ENCODE results near the gene BRINP3. TPM values are rescaled to one million over a fixed set of nuclear protein-coding genes. Genes with fewer than 3 reads are reported as not detected.

BRINP3 gene
- total and polyA plus RNA-seq, 2 of the 13 experiments (the other 11 are each of a cell fraction or from before 2014, with no cell fraction given): not detected

- H2AFZ ChIP-seq (ENCODE audit: low read length): no peak overlapping the region
- in situ Hi-C loops (cut with HindIII; ENCODE audit: extremely low pct_ligation_motif_present, low pct_unique_long_range_greater_than_20kb): no loop called here
- H3K4me3 ChIP-seq (replicated peaks in 1 of 3; ENCODE audit: insufficient read depth in 1 of 3, low read depth in 2 of 3, low read length in 3 of 3): no peak overlapping the region
- H3K79me2 ChIP-seq (ENCODE audit: insufficient read depth, low read length): no peaks in the 10 kb centered on the region
- ATAC-seq (no peak), FAIRE-seq (no peak), DNase-seq (ENCODE audit: low spot score) (no peak)
- H3K27me3 ChIP-seq (ENCODE audit: control insufficient read depth in 1 of 2, insufficient read depth in 2 of 2, low read length in 2 of 2): no peaks in the 10 kb centered on the region
- TF ChIP-seq SIN3B (IDR thresholded peaks at IDR 0.05; ENCODE audit: low read length) (no peak), FOXC1 (CRISPR knock-in tag; IDR thresholded peaks at IDR 0.05; ENCODE audit: borderline replicate concordance) (no peak), ZSCAN21 (CRISPR knock-in tag; IDR thresholded peaks at IDR 0.05; ENCODE audit: borderline replicate concordance) (no peak)
- ChIA-PET POLR2A (no interaction called here), CTCF (ENCODE audit: low intra/inter-chr PET ratio, low total read pairs) (no interaction called here)
- intact Hi-C loops (cut with micrococcal nuclease; ENCODE audit: unreplicated experiment): no loop called here
- H3K27ac ChIP-seq (ENCODE audit: extremely low read length, insufficient read depth, low read length): no peak overlapping the region
- no peak overlapping the region for H3K4me2 ChIP-seq (ENCODE audit: low read depth, low read length)
- no peaks in the 10 kb centered on the region for H3K36me3 ChIP-seq (replicated peaks in 1 of 2; ENCODE audit: control insufficient read depth in 1 of 2, insufficient read depth in 2 of 2, low read length in 2 of 2)
- BruUV-seq (replicated peaks): no TSS peak
- no peaks in the 10 kb centered on the region for H4K20me1 ChIP-seq (ENCODE audit: insufficient read depth, low read length)
- H3K4me1 ChIP-seq (ENCODE audit: insufficient read depth, low read length): no peaks in the 10 kb centered on the region
- no peaks in the 10 kb centered on the region for H3K9me3 ChIP-seq (ENCODE audit: low read length)
- no peak overlapping the region for H3K9ac ChIP-seq (ENCODE audit: insufficient read depth, low read depth, low read length)
These were observed 234.6 kb downstream of the BRINP3 start for GRCh38 chr1:190243056-190243455.

DNA sequence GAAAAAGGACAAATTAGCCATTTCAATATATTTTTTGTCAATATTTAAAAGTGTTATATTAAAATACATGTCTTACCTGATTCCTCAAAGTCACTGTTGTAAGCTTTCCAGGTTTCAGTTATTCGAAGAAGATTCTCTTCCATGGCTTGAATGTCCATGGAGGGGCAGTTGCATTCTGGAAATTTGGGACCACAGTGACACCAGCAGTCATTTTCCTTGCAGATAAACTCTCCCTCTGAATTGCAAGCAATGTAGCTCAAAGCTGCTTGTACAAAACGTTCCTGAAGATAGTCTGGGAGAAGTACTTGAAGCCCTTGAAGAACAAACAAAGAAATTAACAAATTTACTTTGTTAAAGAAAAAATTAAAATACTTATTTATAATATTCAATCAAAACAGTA is 251.7 kb downstream of the BRINP3 start:
- CTCF ChIA-PET (ENCODE audit: low intra/inter-chr PET ratio, low total read pairs): no interaction called here
- no peak overlapping the region for H3K9ac ChIP-seq (ENCODE audit: insufficient read depth, low read depth, low read length)
- no peak for ATAC-seq
- no peak overlapping the region for H3K4me2 ChIP-seq (ENCODE audit: low read depth, low read length)
- DNase-seq (ENCODE audit: low spot score): no peak
- no peaks in the 10 kb centered on the region for H3K9me3 ChIP-seq (ENCODE audit: low read length)
- POLR2A ChIA-PET: no interaction called here
- H3K4me3 ChIP-seq (replicated peaks in 1 of 3; ENCODE audit: insufficient read depth in 1 of 3, low read depth in 2 of 3, low read length in 3 of 3): no peak overlapping the region
- 2% methylated on average over 2 of the region's 2 CpGs for WGBS (ENCODE audit: low lambda C conversion rate)
- H3K27me3 ChIP-seq (ENCODE audit: control insufficient read depth in 1 of 2, insufficient read depth in 2 of 2, low read length in 2 of 2): no peaks in the 10 kb centered on the region
- no peaks in the 10 kb centered on the region for H4K20me1 ChIP-seq (ENCODE audit: insufficient read depth, low read length)
- no TSS peak for BruUV-seq (replicated peaks)
- no peak overlapping the region for H2AFZ ChIP-seq (ENCODE audit: low read length)
- H3K27ac ChIP-seq (ENCODE audit: extremely low read length, insufficient read depth, low read length): no peak overlapping the region
- no peaks in the 10 kb centered on the region for H3K36me3 ChIP-seq (replicated peaks in 1 of 2; ENCODE audit: control insufficient read depth in 1 of 2, insufficient read depth in 2 of 2, low read length in 2 of 2)
- intact Hi-C loops (cut with micrococcal nuclease; ENCODE audit: unreplicated experiment) (no loop called here), in situ Hi-C loops (cut with HindIII; ENCODE audit: extremely low pct_ligation_motif_present, low pct_unique_long_range_greater_than_20kb) (no loop called here)
- TF ChIP-seq REPIN1 (CRISPR knock-in tag; IDR thresholded peaks at IDR 0.05; ENCODE audit: borderline replicate concordance, low read depth): no peak
- no peak for TF ChIP-seq CREB1 (IDR thresholded peaks at IDR 0.05)
- no peak for TF ChIP-seq CREB1 (CRISPR knock-in tag; IDR thresholded peaks at IDR 0.05)
- TF ChIP-seq, protein P1, sequence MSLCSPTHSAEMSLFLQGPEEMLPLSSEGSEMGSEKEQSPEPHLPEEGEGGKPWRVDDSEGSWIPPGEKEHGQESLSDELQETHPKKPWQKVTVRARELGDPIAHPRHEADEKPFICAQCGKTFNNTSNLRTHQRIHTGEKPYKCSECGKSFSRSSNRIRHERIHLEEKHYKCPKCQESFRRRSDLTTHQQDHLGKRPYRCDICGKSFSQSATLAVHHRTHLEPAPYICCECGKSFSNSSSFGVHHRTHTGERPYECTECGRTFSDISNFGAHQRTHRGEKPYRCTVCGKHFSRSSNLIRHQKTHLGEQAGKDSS (CRISPR knock-in tag; IDR thresholded peaks at IDR 0.05; ENCODE audit: borderline replicate concordance, low read depth): no peak
- no peak for TF ChIP-seq ZBTB34 (CRISPR knock-in tag; IDR thresholded peaks at IDR 0.05)
- no peak for TF ChIP-seq RFX1 (IDR thresholded peaks at IDR 0.05)
- TF ChIP-seq ZC3H4 (CRISPR knock-in tag; IDR thresholded peaks at IDR 0.05; ENCODE audit: borderline replicate concordance): no peak
- H3K4me1 ChIP-seq (ENCODE audit: insufficient read depth, low read length): no peaks in the 10 kb centered on the region
- no peak for FAIRE-seq
- H3K79me2 ChIP-seq (ENCODE audit: insufficient read depth, low read length): no peaks in the 10 kb centered on the region
